HepG2 (cell line): ENCODE results near the gene MAB21L4. TPM values are rescaled to one million over a fixed set of nuclear protein-coding genes. Genes with fewer than 3 reads are reported as not detected.

Experiments
- KAT2B ChIP-seq: fragments of 150-350 bp; IDR thresholded peaks from 2 replicates; pipeline ENCODE4 v1.6.1; 2014; ENCODE audit warnings: low read depth, low read length, borderline replicate concordance
- KLF13 ChIP-seq: sonication (generic); formaldehyde crosslinking; IDR thresholded peaks from 2 replicates; pipeline ENCODE4 v1.4.0; 2020; ENCODE audit warnings: mild to moderate bottlenecking, missing genetic modification reagents
- SIN3B ChIP-seq: fragments of 150-350 bp; IDR thresholded peaks from 2 replicates; pipeline ENCODE4 v1.6.1; 2014; ENCODE audit warnings: low read length
- YEATS4 ChIP-seq: sonication (generic); formaldehyde crosslinking; IDR thresholded peaks from 2 replicates; pipeline ENCODE4 v1.4.0; 2020; ENCODE audit warnings: missing genetic modification reagents, borderline replicate concordance
- ZNF598 ChIP-seq: sonication (generic); formaldehyde crosslinking; IDR thresholded peaks from 2 replicates; pipeline ENCODE4 v1.5.1; 2020; ENCODE audit warnings: mild to moderate bottlenecking, missing genetic modification reagents, borderline replicate concordance
- ZNF619 ChIP-seq: sonication (generic); formaldehyde crosslinking; IDR thresholded peaks from 2 replicates; pipeline ENCODE4 v1.4.0; 2020; ENCODE audit warnings: mild to moderate bottlenecking, missing genetic modification reagents
- ZNF670 ChIP-seq: sonication (generic); formaldehyde crosslinking; IDR thresholded peaks from 2 replicates; pipeline ENCODE4 v1.8.0; 2022; ENCODE audit warnings: mild to moderate bottlenecking, missing genetic modification reagents, borderline replicate concordance
- polyA plus RNA-seq, 8 experiments: library from polyadenylated mRNA; depleted of rRNA in 3 of 8; stranded (reverse) in 7 of 8; unstranded in 1 of 8; fragments of >200 nt; fragmentation: Illumina TruSeq in 4 of 8; extraction: Trizol in 4 of 8; gene quantifications; 2 replicates each; pipeline versions ENCODE4 v1.2.1 to v1.2.3, GENCODE V29; 2011 to 2016; ENCODE audit warnings: low read depth in 4 of 8, missing spikeins in 1 of 8, mixed read lengths in 1 of 8; ENCODE audit not compliant: insufficient read depth in 1 of 8
- total RNA-seq, 5 experiments: library from RNA; depleted of rRNA; stranded (reverse); fragments of >200 nt; fragmentation: Illumina TruSeq; extraction: Trizol; gene quantifications; 2 replicates each; pipeline ENCODE4 v1.2.3, GENCODE V29; 2016; ENCODE audit warnings: low read depth in 1 of 5
- TF ChIP-seq, protein P1 (sequence below): sonication (generic); formaldehyde crosslinking; IDR thresholded peaks from 2 replicates; pipeline ENCODE4 v1.5.0; 2020; ENCODE audit warnings: missing genetic modification reagents
- TF ChIP-seq, protein P2 (sequence below): sonication (generic); formaldehyde crosslinking; IDR thresholded peaks from 2 replicates; pipeline ENCODE4 v1.9.0; 2021; ENCODE audit warnings: missing genetic modification reagents, borderline replicate concordance
- TF ChIP-seq, protein P3 (sequence below): sonication (generic); formaldehyde crosslinking; IDR thresholded peaks from 2 replicates; pipeline ENCODE4 v1.5.1; 2020; ENCODE audit warnings: mild to moderate bottlenecking, missing genetic modification reagents, moderate library complexity
- TF ChIP-seq, protein P4 (sequence below): sonication (generic); formaldehyde crosslinking; IDR thresholded peaks from 2 replicates; pipeline ENCODE4 v1.8.0; 2022; ENCODE audit warnings: mild to moderate bottlenecking, missing genetic modification reagents
- TF ChIP-seq, protein P5 (sequence below): sonication (generic); formaldehyde crosslinking; IDR thresholded peaks from 2 replicates; pipeline ENCODE4 v1.4.0; 2020; ENCODE audit warnings: missing genetic modification reagents, borderline replicate concordance

Gene MAB21L4
- total and polyA plus RNA-seq, 2 of the 13 experiments (the other 11 are each of a cell fraction or from before 2014, with no cell fraction given): 3.0 to 14.0 TPM

DNA sequence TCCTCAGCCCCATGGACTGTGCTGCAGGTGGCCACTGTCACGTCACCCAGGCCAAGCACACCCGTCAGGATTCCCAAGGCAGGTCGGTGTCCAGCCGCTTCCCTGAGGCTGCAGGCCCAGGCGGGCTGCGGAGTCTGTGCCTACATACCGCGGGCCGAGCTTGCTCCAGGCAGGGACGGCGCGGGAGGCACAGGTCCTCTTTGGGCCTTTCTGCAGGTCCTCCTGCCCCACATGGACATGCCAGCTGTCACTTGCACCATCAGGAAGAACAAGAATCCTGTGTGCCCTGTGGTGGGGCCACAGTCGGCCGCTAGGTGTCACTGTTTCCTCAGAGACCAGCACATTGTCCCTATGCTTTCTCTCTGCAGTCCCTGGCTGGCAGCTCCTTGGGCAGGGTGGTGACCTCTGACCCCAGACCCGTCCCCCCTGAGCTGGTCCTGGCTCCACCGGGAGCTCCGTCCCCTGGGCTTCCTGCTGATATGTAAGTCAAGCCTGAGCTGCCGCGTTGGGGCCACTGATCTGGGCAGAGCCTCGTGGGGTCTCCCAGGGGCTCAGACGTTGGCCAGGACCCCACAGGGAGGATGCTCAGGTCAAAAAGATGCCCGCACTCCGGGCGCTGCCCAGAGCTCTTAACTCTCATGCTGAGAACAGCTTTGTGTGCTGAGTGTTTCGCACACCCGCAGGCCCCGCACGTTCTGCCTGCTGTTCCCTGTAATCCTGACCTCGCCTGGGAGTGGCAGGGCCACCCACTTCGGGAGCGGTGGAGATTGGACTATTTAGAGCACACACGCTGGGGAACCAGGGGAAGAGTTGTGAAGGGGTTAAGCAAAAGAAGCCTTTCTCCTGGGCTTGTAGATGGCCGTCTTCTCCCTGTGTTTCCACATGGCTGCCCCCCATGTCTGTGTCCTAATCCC is 44.6 kb downstream of the MAB21L4 start (continued):
- TF ChIP-seq, protein P1, sequence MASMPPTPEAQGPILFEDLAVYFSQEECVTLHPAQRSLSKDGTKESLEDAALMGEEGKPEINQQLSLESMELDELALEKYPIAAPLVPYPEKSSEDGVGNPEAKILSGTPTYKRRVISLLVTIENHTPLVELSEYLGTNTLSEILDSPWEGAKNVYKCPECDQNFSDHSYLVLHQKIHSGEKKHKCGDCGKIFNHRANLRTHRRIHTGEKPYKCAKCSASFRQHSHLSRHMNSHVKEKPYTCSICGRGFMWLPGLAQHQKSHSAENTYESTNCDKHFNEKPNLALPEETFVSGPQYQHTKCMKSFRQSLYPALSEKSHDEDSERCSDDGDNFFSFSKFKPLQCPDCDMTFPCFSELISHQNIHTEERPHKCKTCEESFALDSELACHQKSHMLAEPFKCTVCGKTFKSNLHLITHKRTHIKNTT (CRISPR knock-in tag): no peak
- no peak for TF ChIP-seq KAT2B
- no peak for TF ChIP-seq YEATS4 (CRISPR knock-in tag)
- TF ChIP-seq, protein P2, sequence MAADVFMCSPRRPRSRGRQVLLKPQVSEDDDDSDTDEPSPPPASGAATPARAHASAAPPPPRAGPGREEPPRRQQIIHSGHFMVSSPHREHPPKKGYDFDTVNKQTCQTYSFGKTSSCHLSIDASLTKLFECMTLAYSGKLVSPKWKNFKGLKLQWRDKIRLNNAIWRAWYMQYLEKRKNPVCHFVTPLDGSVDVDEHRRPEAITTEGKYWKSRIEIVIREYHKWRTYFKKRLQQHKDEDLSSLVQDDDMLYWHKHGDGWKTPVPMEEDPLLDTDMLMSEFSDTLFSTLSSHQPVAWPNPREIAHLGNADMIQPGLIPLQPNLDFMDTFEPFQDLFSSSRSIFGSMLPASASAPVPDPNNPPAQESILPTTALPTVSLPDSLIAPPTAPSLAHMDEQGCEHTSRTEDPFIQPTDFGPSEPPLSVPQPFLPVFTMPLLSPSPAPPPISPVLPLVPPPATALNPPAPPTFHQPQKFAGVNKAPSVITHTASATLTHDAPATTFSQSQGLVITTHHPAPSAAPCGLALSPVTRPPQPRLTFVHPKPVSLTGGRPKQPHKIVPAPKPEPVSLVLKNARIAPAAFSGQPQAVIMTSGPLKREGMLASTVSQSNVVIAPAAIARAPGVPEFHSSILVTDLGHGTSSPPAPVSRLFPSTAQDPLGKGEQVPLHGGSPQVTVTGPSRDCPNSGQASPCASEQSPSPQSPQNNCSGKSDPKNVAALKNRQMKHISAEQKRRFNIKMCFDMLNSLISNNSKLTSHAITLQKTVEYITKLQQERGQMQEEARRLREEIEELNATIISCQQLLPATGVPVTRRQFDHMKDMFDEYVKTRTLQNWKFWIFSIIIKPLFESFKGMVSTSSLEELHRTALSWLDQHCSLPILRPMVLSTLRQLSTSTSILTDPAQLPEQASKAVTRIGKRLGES (CRISPR knock-in tag): no peak
- peak; percentile 46; the same call in 1 of the 2 replicates for TF ChIP-seq SIN3B
- TF ChIP-seq, protein P3, sequence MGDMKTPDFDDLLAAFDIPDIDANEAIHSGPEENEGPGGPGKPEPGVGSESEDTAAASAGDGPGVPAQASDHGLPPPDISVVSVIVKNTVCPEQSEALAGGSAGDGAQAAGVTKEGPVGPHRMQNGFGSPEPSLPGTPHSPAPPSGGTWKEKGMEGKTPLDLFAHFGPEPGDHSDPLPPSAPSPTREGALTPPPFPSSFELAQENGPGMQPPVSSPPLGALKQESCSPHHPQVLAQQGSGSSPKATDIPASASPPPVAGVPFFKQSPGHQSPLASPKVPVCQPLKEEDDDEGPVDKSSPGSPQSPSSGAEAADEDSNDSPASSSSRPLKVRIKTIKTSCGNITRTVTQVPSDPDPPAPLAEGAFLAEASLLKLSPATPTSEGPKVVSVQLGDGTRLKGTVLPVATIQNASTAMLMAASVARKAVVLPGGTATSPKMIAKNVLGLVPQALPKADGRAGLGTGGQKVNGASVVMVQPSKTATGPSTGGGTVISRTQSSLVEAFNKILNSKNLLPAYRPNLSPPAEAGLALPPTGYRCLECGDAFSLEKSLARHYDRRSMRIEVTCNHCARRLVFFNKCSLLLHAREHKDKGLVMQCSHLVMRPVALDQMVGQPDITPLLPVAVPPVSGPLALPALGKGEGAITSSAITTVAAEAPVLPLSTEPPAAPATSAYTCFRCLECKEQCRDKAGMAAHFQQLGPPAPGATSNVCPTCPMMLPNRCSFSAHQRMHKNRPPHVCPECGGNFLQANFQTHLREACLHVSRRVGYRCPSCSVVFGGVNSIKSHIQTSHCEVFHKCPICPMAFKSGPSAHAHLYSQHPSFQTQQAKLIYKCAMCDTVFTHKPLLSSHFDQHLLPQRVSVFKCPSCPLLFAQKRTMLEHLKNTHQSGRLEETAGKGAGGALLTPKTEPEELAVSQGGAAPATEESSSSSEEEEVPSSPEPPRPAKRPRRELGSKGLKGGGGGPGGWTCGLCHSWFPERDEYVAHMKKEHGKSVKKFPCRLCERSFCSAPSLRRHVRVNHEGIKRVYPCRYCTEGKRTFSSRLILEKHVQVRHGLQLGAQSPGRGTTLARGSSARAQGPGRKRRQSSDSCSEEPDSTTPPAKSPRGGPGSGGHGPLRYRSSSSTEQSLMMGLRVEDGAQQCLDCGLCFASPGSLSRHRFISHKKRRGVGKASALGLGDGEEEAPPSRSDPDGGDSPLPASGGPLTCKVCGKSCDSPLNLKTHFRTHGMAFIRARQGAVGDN (CRISPR knock-in tag): peak; percentile 60
- TF ChIP-seq, protein P4, sequence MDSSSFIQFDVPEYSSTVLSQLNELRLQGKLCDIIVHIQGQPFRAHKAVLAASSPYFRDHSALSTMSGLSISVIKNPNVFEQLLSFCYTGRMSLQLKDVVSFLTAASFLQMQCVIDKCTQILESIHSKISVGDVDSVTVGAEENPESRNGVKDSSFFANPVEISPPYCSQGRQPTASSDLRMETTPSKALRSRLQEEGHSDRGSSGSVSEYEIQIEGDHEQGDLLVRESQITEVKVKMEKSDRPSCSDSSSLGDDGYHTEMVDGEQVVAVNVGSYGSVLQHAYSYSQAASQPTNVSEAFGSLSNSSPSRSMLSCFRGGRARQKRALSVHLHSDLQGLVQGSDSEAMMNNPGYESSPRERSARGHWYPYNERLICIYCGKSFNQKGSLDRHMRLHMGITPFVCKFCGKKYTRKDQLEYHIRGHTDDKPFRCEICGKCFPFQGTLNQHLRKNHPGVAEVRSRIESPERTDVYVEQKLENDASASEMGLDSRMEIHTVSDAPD: no peak
- TF ChIP-seq KLF13 (CRISPR knock-in tag): no peak
- TF ChIP-seq, protein P5, sequence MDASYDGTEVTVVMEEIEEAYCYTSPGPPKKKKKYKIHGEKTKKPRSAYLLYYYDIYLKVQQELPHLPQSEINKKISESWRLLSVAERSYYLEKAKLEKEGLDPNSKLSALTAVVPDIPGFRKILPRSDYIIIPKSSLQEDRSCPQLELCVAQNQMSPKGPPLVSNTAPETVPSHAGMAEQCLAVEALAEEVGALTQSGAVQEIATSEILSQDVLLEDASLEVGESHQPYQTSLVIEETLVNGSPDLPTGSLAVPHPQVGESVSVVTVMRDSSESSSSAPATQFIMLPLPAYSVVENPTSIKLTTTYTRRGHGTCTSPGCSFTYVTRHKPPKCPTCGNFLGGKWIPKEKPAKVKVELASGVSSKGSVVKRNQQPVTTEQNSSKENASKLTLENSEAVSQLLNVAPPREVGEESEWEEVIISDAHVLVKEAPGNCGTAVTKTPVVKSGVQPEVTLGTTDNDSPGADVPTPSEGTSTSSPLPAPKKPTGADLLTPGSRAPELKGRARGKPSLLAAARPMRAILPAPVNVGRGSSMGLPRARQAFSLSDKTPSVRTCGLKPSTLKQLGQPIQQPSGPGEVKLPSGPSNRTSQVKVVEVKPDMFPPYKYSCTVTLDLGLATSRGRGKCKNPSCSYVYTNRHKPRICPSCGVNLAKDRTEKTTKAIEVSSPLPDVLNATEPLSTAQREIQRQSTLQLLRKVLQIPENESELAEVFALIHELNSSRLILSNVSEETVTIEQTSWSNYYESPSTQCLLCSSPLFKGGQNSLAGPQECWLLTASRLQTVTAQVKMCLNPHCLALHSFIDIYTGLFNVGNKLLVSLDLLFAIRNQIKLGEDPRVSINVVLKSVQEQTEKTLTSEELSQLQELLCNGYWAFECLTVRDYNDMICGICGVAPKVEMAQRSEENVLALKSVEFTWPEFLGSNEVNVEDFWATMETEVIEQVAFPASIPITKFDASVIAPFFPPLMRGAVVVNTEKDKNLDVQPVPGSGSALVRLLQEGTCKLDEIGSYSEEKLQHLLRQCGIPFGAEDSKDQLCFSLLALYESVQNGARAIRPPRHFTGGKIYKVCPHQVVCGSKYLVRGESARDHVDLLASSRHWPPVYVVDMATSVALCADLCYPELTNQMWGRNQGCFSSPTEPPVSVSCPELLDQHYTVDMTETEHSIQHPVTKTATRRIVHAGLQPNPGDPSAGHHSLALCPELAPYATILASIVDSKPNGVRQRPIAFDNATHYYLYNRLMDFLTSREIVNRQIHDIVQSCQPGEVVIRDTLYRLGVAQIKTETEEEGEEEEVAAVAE (CRISPR knock-in tag): peak; percentile 57; the same call in 1 of the 2 replicates
- peak; percentile 76; the same call in 1 of the 2 replicates for TF ChIP-seq ZNF598 (CRISPR knock-in tag)
- TF ChIP-seq ZNF670: no peak
- TF ChIP-seq ZNF619 (CRISPR knock-in tag): no peak
